IMR-90 (cell line): ENCODE data around the gene CPAMD8. TPM values are rescaled to one million over a fixed set of nuclear protein-coding genes. Genes with fewer than 3 reads are reported as not detected.

ENCODE experiments used
- ATAC-seq: fragments of 200-7000 bp; cut with Tn5 transposase; 2 replicates; pipeline ENCODE4 v1.9.1; 2020; ENCODE audit warnings: low read depth, mild to moderate bottlenecking, moderate library complexity
- BruUV-seq: library from RNA; stranded (reverse); fragments of 400-500 nt; replicated peaks from 2 replicates; lab custom pipeline; 2021; lab: Mats Ljungman, UMichigan
- CTCF ChIA-PET: fragments of 300-600 bp; formaldehyde crosslinking; extraction: SDS; loops from one replicate; lab custom pipeline; 2021; ENCODE audit warnings: antibody characterized with exemption; lab: Yijun Ruan, JAX
- POLR2A ChIA-PET: fragments of 300-600 bp; sonication (Branson Sonifier 250); formaldehyde crosslinking; loops from one replicate; lab custom pipeline; 2022; ENCODE audit warnings: antibody characterized with exemption; ENCODE audit not compliant: unreplicated experiment; lab: Charles Lee
- DNase-seq: peaks from one replicate; pipeline ENCODE4 v3.0.0; 2013
- H2AFZ ChIP-seq: replicated peaks from 2 replicates; pipeline ENCODE3; 2013; ENCODE audit warnings: low read length, mild to moderate bottlenecking; ENCODE audit not compliant: poor library complexity
- H2AK5ac ChIP-seq: 2 replicates; pipeline ENCODE4 v1.6.1; 2013; ENCODE audit warnings: low read depth, low read length, inconsistent platforms
- H2AK9ac ChIP-seq: replicated peaks from 2 replicates; pipeline ENCODE3; 2013; ENCODE audit warnings: mild to moderate bottlenecking, low read depth, low read length, moderate library complexity; ENCODE audit not compliant: poor library complexity
- H2BK120ac ChIP-seq: 2 replicates; pipeline ENCODE4 v1.6.1; 2013; ENCODE audit warnings: low read depth, low read length, inconsistent platforms
- H2BK15ac ChIP-seq: 3 replicates; pipeline ENCODE4 v1.6.1; 2013; ENCODE audit warnings: low read depth, low read length, inconsistent platforms
- H2BK20ac ChIP-seq: 2 replicates; pipeline ENCODE4 v1.6.1; 2013; ENCODE audit warnings: low read depth, mild to moderate bottlenecking, inconsistent platforms, low read length, moderate library complexity
- H2BK5ac ChIP-seq: 2 replicates; pipeline ENCODE4 v1.6.1; 2013; ENCODE audit warnings: mild to moderate bottlenecking, low read depth, low read length, inconsistent platforms; ENCODE audit not compliant: poor library complexity, severe bottlenecking
- H3K14ac ChIP-seq: replicated peaks from 2 replicates; pipeline ENCODE4 v1.6.1; 2013; ENCODE audit warnings: low read depth, low read length, inconsistent platforms
- H3K18ac ChIP-seq: 2 replicates; pipeline ENCODE4 v1.6.1; 2013; ENCODE audit warnings: low read depth, low read length, control low read depth
- H3K23ac ChIP-seq: 2 replicates; pipeline ENCODE4 v1.6.1; 2013; ENCODE audit warnings: low read depth, low read length, inconsistent platforms
- H3K27ac ChIP-seq: 2 replicates; pipeline ENCODE4 v1.5.1; 2013; ENCODE audit warnings: mild to moderate bottlenecking, control low read depth, low read length; ENCODE audit not compliant: insufficient read depth
- H3K27me3 ChIP-seq: 2 replicates; pipeline ENCODE4 v1.6.1; 2013; ENCODE audit warnings: low read length; ENCODE audit not compliant: control insufficient read depth, insufficient read depth
- H3K36me3 ChIP-seq: 2 replicates; pipeline ENCODE4 v1.6.1; 2013; ENCODE audit warnings: low read length, mixed read lengths; ENCODE audit not compliant: control insufficient read depth, insufficient read depth
- H3K4ac ChIP-seq: 2 replicates; pipeline ENCODE4 v1.6.1; 2013; ENCODE audit warnings: low read depth, low read length, inconsistent platforms
- H3K4me1 ChIP-seq: 2 replicates; pipeline ENCODE4 v1.6.1; 2013; ENCODE audit warnings: low read length, mixed read lengths; ENCODE audit not compliant: control insufficient read depth, insufficient read depth
- H3K4me2 ChIP-seq: 2 replicates; pipeline ENCODE4 v1.6.1; 2013; ENCODE audit warnings: low read depth, mild to moderate bottlenecking, control low read depth, low read length, moderate library complexity
- H3K4me3 ChIP-seq: 2 replicates; pipeline ENCODE4 v1.5.1; 2013; ENCODE audit warnings: low read depth, mild to moderate bottlenecking, control low read depth, low read length, moderate library complexity; ENCODE audit not compliant: insufficient read depth
- H3K56ac ChIP-seq: 2 replicates; pipeline ENCODE4 v1.6.1; 2013; ENCODE audit warnings: low read length, inconsistent platforms; ENCODE audit not compliant: insufficient read depth; ENCODE audit errors: extremely low read depth
- H3K79me1 ChIP-seq, 2 experiments: 2 replicates each; pipeline ENCODE4 v1.6.1; 2013; ENCODE audit warnings: low read length in 2 of 2, inconsistent platforms in 1 of 2, low read depth in 1 of 2
- H3K9ac ChIP-seq: 2 replicates; pipeline ENCODE4 v1.6.1; 2013; ENCODE audit warnings: low read depth, low read length, control low read depth
- H3K9me1 ChIP-seq: 2 replicates; pipeline ENCODE4 v1.6.1; 2013; ENCODE audit warnings: low read length, inconsistent platforms; ENCODE audit not compliant: insufficient read depth
- H3K9me3 ChIP-seq: 2 replicates; pipeline ENCODE4 v1.6.1; 2013; ENCODE audit warnings: low read length; ENCODE audit not compliant: control insufficient read depth, insufficient read depth
- H4K20me1 ChIP-seq: 2 replicates; pipeline ENCODE4 v1.6.1; 2013; ENCODE audit warnings: low read length, inconsistent platforms; ENCODE audit not compliant: insufficient read depth
- H4K5ac ChIP-seq: 2 replicates; pipeline ENCODE4 v1.6.1; 2013; ENCODE audit warnings: mild to moderate bottlenecking, low read depth, low read length, control low read depth
- H4K8ac ChIP-seq, 2 experiments: 2 replicates each; pipeline ENCODE4 v1.6.1; 2013; ENCODE audit warnings: low read depth in 2 of 2, low read length in 2 of 2, control low read depth in 1 of 2, inconsistent platforms in 1 of 2
- H4K91ac ChIP-seq: 2 replicates; pipeline ENCODE4 v1.6.1; 2013; ENCODE audit warnings: low read depth, low read length, inconsistent platforms; ENCODE audit not compliant: insufficient read depth
- BHLHE40 ChIP-seq: fragments of 150-350 bp; IDR thresholded peaks from 2 replicates; pipeline ENCODE4 v1.6.1; 2016; ENCODE audit warnings: mild to moderate bottlenecking, low read depth, low read length
- POLR2A ChIP-seq: IDR thresholded peaks from 2 replicates; pipeline ENCODE4 v1.6.1; 2012; ENCODE audit warnings: mild to moderate bottlenecking, low read depth, low read length
- RCOR1 ChIP-seq: IDR thresholded peaks from 2 replicates; pipeline ENCODE4 v1.6.1; 2012; ENCODE audit warnings: mild to moderate bottlenecking, low read length, improper control_type of control experiment; ENCODE audit not compliant: insufficient replicate concordance
- whole genome bisulfite sequencing, 2 experiments: methylation state at CpG; one replicate each; pipeline versions ENCODE4 v1.1.5 to v1.1.7; 2013; ENCODE audit warnings: missing lambda C conversion rate in 2 of 2; ENCODE audit not compliant: insufficient read length in 1 of 2; ENCODE audit errors: extremely low coverage in 2 of 2; 5-methylcytosine and 5-hydroxymethylcytosine counted together
- dilution Hi-C: fragments of 300-500 bp; cut with HindIII; formaldehyde crosslinking; loops from one replicate; pipeline ENCODE4 v1.14.3; 2018; ENCODE audit warnings: low sequenced_read_pairs; ENCODE audit not compliant: unreplicated experiment
- in situ Hi-C: fragments of 300-500 bp; cut with MboI; formaldehyde crosslinking; loops from 3 replicates; pipeline ENCODE4 v1.14.3; 2019; ENCODE audit warnings: low sequenced_read_pairs, inconsistent platforms, mixed read lengths
- intact Hi-C: fragments of 100-400 bp; cut with micrococcal nuclease; formaldehyde crosslinking; loops from 2 replicates; pipeline ENCODE4 v1.10.0; 2022
- polyA plus RNA-seq, 3 experiments: library from polyadenylated mRNA; depleted of rRNA; stranded (reverse); fragments of >200 nt; gene quantifications; 2 replicates each; pipeline ENCODE4 v1.2.3, GENCODE V29; 2012; ENCODE audit warnings: low replicate concordance in 1 of 3
- total RNA-seq: library from RNA; depleted of rRNA; stranded (reverse); fragments of >200 nt; gene quantifications from 2 replicates; pipeline ENCODE4 v1.2.3, GENCODE V29; 2012

The CPAMD8 gene
- total and polyA plus RNA-seq, 2 of the 4 experiments (the other 2 are of a cell fraction), result 0.36 to 0.79 TPM

GRCh38 chr19:16927883-16928282 is 98.7 kb downstream of the CPAMD8 start:
- no peak overlapping the region for H4K8ac ChIP-seq
- no peak overlapping the region for H2AK9ac ChIP-seq
- DNase-seq (no peak), ATAC-seq (no peak)
- H4K5ac ChIP-seq, result no peak overlapping the region
- no peak overlapping the region for H3K27ac ChIP-seq
- no peaks in the 10 kb centered on the region for H3K79me1 ChIP-seq
- H3K9ac ChIP-seq, result no peak overlapping the region
- H2BK20ac ChIP-seq, result no peak overlapping the region
- no peak overlapping the region for H4K91ac ChIP-seq
- no peak overlapping the region for H3K4me2 ChIP-seq
- ChIA-PET CTCF (no interaction called here), POLR2A (no interaction called here)
- no peak overlapping the region for H3K4me3 ChIP-seq
- H3K18ac ChIP-seq, result no peak overlapping the region
- no peak overlapping the region for H3K23ac ChIP-seq
- 66% methylated on average over 7 of the region's 13 CpGs; no CpG with 5 or more reads in 1 of the 2 experiments for WGBS, 2 experiments
- TF ChIP-seq RCOR1 (no peak), BHLHE40 (no peak), POLR2A (no peak)
- in situ Hi-C loops, result no loop called here
- no peaks in the 10 kb centered on the region for H3K4me1 ChIP-seq
- no peaks in the 10 kb centered on the region for H3K36me3 ChIP-seq
- H3K9me1 ChIP-seq, result no peaks in the 10 kb centered on the region
- peaks cover 8% of the 10 kb centered on the region for H3K9me3 ChIP-seq
- no peak overlapping the region for H2BK15ac ChIP-seq
- H2BK5ac ChIP-seq, result no peak overlapping the region
- dilution Hi-C loops, result no loop called here
- H3K56ac ChIP-seq, result no peak overlapping the region
- BruUV-seq, result no TSS peak
- H2AFZ ChIP-seq, result no peak overlapping the region
- no peaks in the 10 kb centered on the region; the same call in 1 of the 2 replicates for H3K27me3 ChIP-seq
- no peaks in the 10 kb centered on the region for H4K20me1 ChIP-seq
- H3K4ac ChIP-seq, result no peak overlapping the region
- no peak overlapping the region for H3K14ac ChIP-seq
- no peak overlapping the region for H2AK5ac ChIP-seq
- intact Hi-C loops, result no loop called here
- H2BK120ac ChIP-seq, result no peak overlapping the region
